Renal cortical epithelial cell (primary cell): Measurements from ENCODE around the gene DENND4C. TPM values are rescaled to one million over a fixed set of nuclear protein-coding genes. Genes with fewer than 3 reads are reported as not detected.
"Not testable (repeated sequence)": the region's sequence is repeated elsewhere in the genome, so short reads cannot be mapped to it uniquely, and the experiment has no call there.

Experiments used
- DNase-seq: peaks from one replicate; pipeline ENCODE4 v3.0.0-alpha.2; 2011; ENCODE audit warnings: low read depth
- total RNA-seq: library from RNA; depleted of rRNA; stranded (reverse); fragments of >200 nt; gene quantifications from 2 replicates; pipeline ENCODE4 v1.2.3, GENCODE V29; 2014

Gene DENND4C
- total RNA-seq, 1 donor from 2014 or later, result 155 TPM

GRCh38 chr9:19266778-19267384, 36.4 kb downstream of the DENND4C start:
- DNase-seq, result not testable (repeated sequence)

- DNase-seq, result no peak
Observed at GRCh38 chr9:19269582-19269981, 39.1 kb downstream of the DENND4C start.

- DNase-seq, result no peak
Observed at GRCh38 chr9:19270421-19270949, 40.0 kb downstream of the DENND4C start.

- DNase-seq, result peak; percentile 25
Observed at GRCh38 chr9:19271081-19271480, 40.6 kb downstream of the DENND4C start.

GRCh38 chr9:19281801-19282200, 51.3 kb downstream of the DENND4C start:
- no peak for DNase-seq

GRCh38 chr9:19283072-19283710, 52.7 kb downstream of the DENND4C start:
- DNase-seq, result no peak

- no peak for DNase-seq
Observed at GRCh38 chr9:19284729-19285128, 54.2 kb downstream of the DENND4C start.

GRCh38 chr9:19286634-19287188, 56.2 kb downstream of the DENND4C start:
- DNase-seq, result no peak

- DNase-seq, result no peak
Observed at GRCh38 chr9:19288081-19288480, 57.6 kb downstream of the DENND4C start.

GRCh38 chr9:19290103-19290502, 59.6 kb downstream of the DENND4C start:
- DNase-seq, result no peak

GRCh38 chr9:19294219-19294618, 63.7 kb downstream of the DENND4C start:
- no peak for DNase-seq

- DNase-seq, result no peak
Observed at GRCh38 chr9:19298436-19299000, 68.0 kb downstream of the DENND4C start.

GRCh38 chr9:19303216-19303615, 72.7 kb downstream of the DENND4C start:
- no peak for DNase-seq

- DNase-seq, result no peak
Observed at GRCh38 chr9:19306568-19306967, 76.1 kb downstream of the DENND4C start.

GRCh38 chr9:19310246-19310645, 79.8 kb downstream of the DENND4C start:
- no peak for DNase-seq

- no peak for DNase-seq
Observed at GRCh38 chr9:19313573-19313972, 83.1 kb downstream of the DENND4C start.

GRCh38 chr9:19320495-19320894, 90.0 kb downstream of the DENND4C start:
- DNase-seq, result no peak

GRCh38 chr9:19331877-19332276, 101.4 kb downstream of the DENND4C start:
- no peak for DNase-seq

- DNase-seq, result no peak
Observed at GRCh38 chr9:19336166-19336565, 105.7 kb downstream of the DENND4C start.

- no peak for DNase-seq
Observed at GRCh38 chr9:19342947-19343346, 112.5 kb downstream of the DENND4C start.

- no peak for DNase-seq
Observed at GRCh38 chr9:19358701-19359100, 128.2 kb downstream of the DENND4C start.

- no peak for DNase-seq
Observed at GRCh38 chr9:19369107-19369506, 138.6 kb downstream of the DENND4C start.

GRCh38 chr9:19371942-19372341, 141.4 kb downstream of the DENND4C start:
- no peak for DNase-seq
